NT2/D1 (cell line): ENCODE results near the gene BMP2.

ENCODE experiments used
- SUZ12 ChIP-seq: IDR thresholded peaks from 2 replicates; pipeline ENCODE4 v1.6.1; 2011; ENCODE audit not compliant: insufficient read length, insufficient read depth; ENCODE audit errors: extremely low read depth
- YY1 ChIP-seq: IDR thresholded peaks from 2 replicates; pipeline ENCODE4 v1.6.1; 2011; ENCODE audit not compliant: insufficient read length, insufficient read depth
- ZNF274 ChIP-seq: IDR thresholded peaks from 2 replicates; pipeline ENCODE4 v1.6.1; 2011; ENCODE audit warnings: mild to moderate bottlenecking, low read depth, low read length

DNA sequence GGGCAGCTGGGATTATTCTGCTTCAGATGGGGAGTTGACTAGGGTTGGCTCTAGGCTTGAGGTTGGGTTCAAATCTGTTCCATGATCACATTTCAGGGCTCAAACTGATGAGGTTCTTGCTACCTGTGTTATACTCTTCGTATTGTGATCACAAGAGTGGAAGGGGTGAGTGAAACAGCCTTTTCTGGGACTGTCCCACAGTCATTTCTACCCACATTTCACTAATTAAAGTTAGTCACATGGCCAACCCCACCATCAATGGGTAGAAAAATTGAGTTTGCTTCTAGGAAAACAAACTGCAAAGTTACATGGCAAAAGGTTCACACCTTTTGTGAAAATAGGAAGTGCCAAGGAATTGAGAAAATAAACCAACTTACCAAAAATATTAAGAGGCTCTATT is 33.5 kb upstream of the BMP2 start:
- no peak for TF ChIP-seq YY1
- no peak for TF ChIP-seq ZNF274
- no peak for TF ChIP-seq SUZ12
